ENCODE measurements around the gene SLC1A4. TPM values are rescaled to one million over a fixed set of nuclear protein-coding genes. Genes with fewer than 3 reads are reported as not detected.

Gene SLC1A4
- polyA plus RNA-seq, 2 donors, result 6.6 to 9.3 TPM

GRCh38 chr2:64988420-64989125 lies 626 bp upstream of the SLC1A4 start:
- Histone ChIP-seq H3K9me3 (ENCODE audit: control insufficient read depth in 2 of 2, insufficient read depth in 1 of 2, low read depth in 1 of 2, low read length in 1 of 2) (no peaks in the 10 kb centered on the region), H3K27ac (ENCODE audit: low read depth in 2 of 2, low read length in 1 of 2) (peak overlapping the region; percentile 92), H3K27me3 (ENCODE audit: control insufficient read depth in 1 of 2, insufficient read depth in 2 of 2, low read length in 2 of 2) (no peaks in the 10 kb centered on the region), H3K36me3 (ENCODE audit: control insufficient read depth in 2 of 2, insufficient read depth in 2 of 2, low read length in 1 of 2) (no peaks in the 10 kb centered on the region), H3K4me3 (ENCODE audit: low read depth in 1 of 2, low read length in 2 of 2) (peak overlapping the region; percentile 79 to 81), H3K4me1 (ENCODE audit: control insufficient read depth in 2 of 2, insufficient read depth in 2 of 2, low read length in 1 of 2) (peaks cover 4 to 12% of the 10 kb centered on the region in 2 donors)
- WGBS, 2 donors, result 0 to 1% methylated on average over 55 to 65 of the region's 65 CpGs

GRCh38 chr2:64989982-64990614 lies 899 bp downstream of the SLC1A4 start:
- Histone ChIP-seq H3K27ac (ENCODE audit: low read depth in 2 of 2, low read length in 1 of 2) (peak overlapping the region; percentile 86 to 92), H3K9me3 (ENCODE audit: control insufficient read depth in 2 of 2, insufficient read depth in 1 of 2, low read depth in 1 of 2, low read length in 1 of 2) (no peaks in the 10 kb centered on the region), H3K27me3 (ENCODE audit: control insufficient read depth in 1 of 2, insufficient read depth in 2 of 2, low read length in 2 of 2) (no peaks in the 10 kb centered on the region), H3K36me3 (ENCODE audit: control insufficient read depth in 2 of 2, insufficient read depth in 2 of 2, low read length in 1 of 2) (no peaks in the 10 kb centered on the region), H3K4me3 (ENCODE audit: low read depth in 1 of 2, low read length in 2 of 2) (peak overlapping the region; percentile 79 to 81), H3K4me1 (ENCODE audit: control insufficient read depth in 2 of 2, insufficient read depth in 2 of 2, low read length in 1 of 2) (peaks cover 4 to 12% of the 10 kb centered on the region in 2 donors)
- 15 to 18% methylated on average over 35 of the region's 35 CpGs for WGBS, 2 donors

- H3K4me1 ChIP-seq (ENCODE audit: control insufficient read depth in 2 of 2, insufficient read depth in 2 of 2, low read length in 1 of 2), result peaks cover 4 to 12% of the 10 kb centered on the region in 2 donors
Measured at GRCh38 chr2:64990876-64991275, 1.7 kb downstream of the SLC1A4 start.

GRCh38 chr2:64992218-64992617 lies 3.0 kb downstream of the SLC1A4 start:
- Histone ChIP-seq H3K4me3 (ENCODE audit: low read depth in 1 of 2, low read length in 2 of 2) (peak overlapping the region in 1 of 2 donors; percentile 8), H3K4me1 (ENCODE audit: control insufficient read depth in 2 of 2, insufficient read depth in 2 of 2, low read length in 1 of 2) (peaks cover 4 to 8% of the 10 kb centered on the region in 2 donors)

More at GRCh38 chr2:64990876-64991275, 1.7 kb downstream of the SLC1A4 start:
- peak overlapping the region in 1 of 2 donors; percentile 79 for H3K4me3 ChIP-seq (ENCODE audit: low read depth in 1 of 2, low read length in 2 of 2)
- H3K36me3 ChIP-seq (ENCODE audit: control insufficient read depth in 2 of 2, insufficient read depth in 2 of 2, low read length in 1 of 2), result no peaks in the 10 kb centered on the region
- H3K27ac ChIP-seq (ENCODE audit: low read depth in 2 of 2, low read length in 1 of 2), result no peak overlapping the region
- no peaks in the 10 kb centered on the region for H3K27me3 ChIP-seq (ENCODE audit: control insufficient read depth in 1 of 2, insufficient read depth in 2 of 2, low read length in 2 of 2)
- 48 to 55% methylated on average over 1 of the region's 1 CpG for WGBS, 2 donors
- no peaks in the 10 kb centered on the region for H3K9me3 ChIP-seq (ENCODE audit: control insufficient read depth in 2 of 2, insufficient read depth in 1 of 2, low read depth in 1 of 2, low read length in 1 of 2)

GRCh38 chr2:64992990-64993389 lies 3.8 kb downstream of the SLC1A4 start:
- no peaks in the 10 kb centered on the region for H3K9me3 ChIP-seq (ENCODE audit: control insufficient read depth in 2 of 2, insufficient read depth in 1 of 2, low read depth in 1 of 2, low read length in 1 of 2)
- no peak overlapping the region for H3K4me3 ChIP-seq (ENCODE audit: low read depth in 1 of 2, low read length in 2 of 2)
- H3K27me3 ChIP-seq (ENCODE audit: control insufficient read depth in 1 of 2, insufficient read depth in 2 of 2, low read length in 2 of 2), result no peaks in the 10 kb centered on the region
- H3K36me3 ChIP-seq (ENCODE audit: control insufficient read depth in 2 of 2, insufficient read depth in 2 of 2, low read length in 1 of 2), result no peaks in the 10 kb centered on the region
- WGBS, 2 donors, result 46 to 48% methylated on average over 4 of the region's 4 CpGs
- peaks cover 4 to 8% of the 10 kb centered on the region in 2 donors for H3K4me1 ChIP-seq (ENCODE audit: control insufficient read depth in 2 of 2, insufficient read depth in 2 of 2, low read length in 1 of 2)
- H3K27ac ChIP-seq (ENCODE audit: low read depth in 2 of 2, low read length in 1 of 2), result no peak overlapping the region

More at GRCh38 chr2:64992218-64992617, 3.0 kb downstream of the SLC1A4 start:
- WGBS, 2 donors, result 57 to 58% methylated on average over 5 of the region's 5 CpGs
- Histone ChIP-seq H3K9me3 (ENCODE audit: control insufficient read depth in 2 of 2, insufficient read depth in 1 of 2, low read depth in 1 of 2, low read length in 1 of 2) (no peaks in the 10 kb centered on the region), H3K27ac (ENCODE audit: low read depth in 2 of 2, low read length in 1 of 2) (no peak overlapping the region), H3K27me3 (ENCODE audit: control insufficient read depth in 1 of 2, insufficient read depth in 2 of 2, low read length in 2 of 2) (no peaks in the 10 kb centered on the region), H3K36me3 (ENCODE audit: control insufficient read depth in 2 of 2, insufficient read depth in 2 of 2, low read length in 1 of 2) (no peaks in the 10 kb centered on the region)

GRCh38 chr2:64995041-64995440 lies 5.8 kb downstream of the SLC1A4 start:
- no peaks in the 10 kb centered on the region for H3K9me3 ChIP-seq (ENCODE audit: control insufficient read depth in 2 of 2, insufficient read depth in 1 of 2, low read depth in 1 of 2, low read length in 1 of 2)
- no peak overlapping the region for H3K27ac ChIP-seq (ENCODE audit: low read depth in 2 of 2, low read length in 1 of 2)
- H3K27me3 ChIP-seq (ENCODE audit: control insufficient read depth in 1 of 2, insufficient read depth in 2 of 2, low read length in 2 of 2), result no peaks in the 10 kb centered on the region
- no peak overlapping the region for H3K4me3 ChIP-seq (ENCODE audit: low read depth in 1 of 2, low read length in 2 of 2)
- H3K4me1 ChIP-seq (ENCODE audit: control insufficient read depth in 2 of 2, insufficient read depth in 2 of 2, low read length in 1 of 2), result peaks cover 3% of the 10 kb centered on the region in 2 donors
- no peaks in the 10 kb centered on the region for H3K36me3 ChIP-seq (ENCODE audit: control insufficient read depth in 2 of 2, insufficient read depth in 2 of 2, low read length in 1 of 2)
- WGBS, 2 donors, result 89 to 91% methylated on average over 3 of the region's 3 CpGs

- no peaks in the 10 kb centered on the region for H3K36me3 ChIP-seq (ENCODE audit: control insufficient read depth in 2 of 2, insufficient read depth in 2 of 2, low read length in 1 of 2)
- no peaks in the 10 kb centered on the region for H3K9me3 ChIP-seq (ENCODE audit: control insufficient read depth in 2 of 2, insufficient read depth in 1 of 2, low read depth in 1 of 2, low read length in 1 of 2)
- 57 to 63% methylated on average over 3 of the region's 3 CpGs for WGBS, 2 donors
- H3K4me3 ChIP-seq (ENCODE audit: low read depth in 1 of 2, low read length in 2 of 2), result no peak overlapping the region
- peaks cover 2 to 3% of the 10 kb centered on the region in 2 donors for H3K4me1 ChIP-seq (ENCODE audit: control insufficient read depth in 2 of 2, insufficient read depth in 2 of 2, low read length in 1 of 2)
- no peaks in the 10 kb centered on the region for H3K27me3 ChIP-seq (ENCODE audit: control insufficient read depth in 1 of 2, insufficient read depth in 2 of 2, low read length in 2 of 2)
- H3K27ac ChIP-seq (ENCODE audit: low read depth in 2 of 2, low read length in 1 of 2), result peak overlapping the region in 1 of 2 donors; percentile 31
Measured at GRCh38 chr2:64996871-64997307, 7.7 kb downstream of the SLC1A4 start.

GRCh38 chr2:64998658-64999061 lies 9.5 kb downstream of the SLC1A4 start:
- H3K27ac ChIP-seq (ENCODE audit: low read depth in 2 of 2, low read length in 1 of 2), result no peak overlapping the region
- H3K4me3 ChIP-seq (ENCODE audit: low read depth in 1 of 2, low read length in 2 of 2), result no peak overlapping the region
- peaks cover 0 to 2% of the 10 kb centered on the region in 2 donors for H3K4me1 ChIP-seq (ENCODE audit: control insufficient read depth in 2 of 2, insufficient read depth in 2 of 2, low read length in 1 of 2)
- H3K36me3 ChIP-seq (ENCODE audit: control insufficient read depth in 2 of 2, insufficient read depth in 2 of 2, low read length in 1 of 2), result no peaks in the 10 kb centered on the region
- no peaks in the 10 kb centered on the region for H3K27me3 ChIP-seq (ENCODE audit: control insufficient read depth in 1 of 2, insufficient read depth in 2 of 2, low read length in 2 of 2)
- WGBS, 2 donors, result 35 to 57% methylated on average over 2 of the region's 2 CpGs
- no peaks in the 10 kb centered on the region for H3K9me3 ChIP-seq (ENCODE audit: control insufficient read depth in 2 of 2, insufficient read depth in 1 of 2, low read depth in 1 of 2, low read length in 1 of 2)

GRCh38 chr2:64999754-65000153 lies 10.6 kb downstream of the SLC1A4 start:
- Histone ChIP-seq H3K4me1 (ENCODE audit: control insufficient read depth in 2 of 2, insufficient read depth in 2 of 2, low read length in 1 of 2) (peaks cover 0 to 2% of the 10 kb centered on the region in 2 donors), H3K27ac (ENCODE audit: low read depth in 2 of 2, low read length in 1 of 2) (no peak overlapping the region), H3K9me3 (ENCODE audit: control insufficient read depth in 2 of 2, insufficient read depth in 1 of 2, low read depth in 1 of 2, low read length in 1 of 2) (no peaks in the 10 kb centered on the region), H3K4me3 (ENCODE audit: low read depth in 1 of 2, low read length in 2 of 2) (no peak overlapping the region), H3K36me3 (ENCODE audit: control insufficient read depth in 2 of 2, insufficient read depth in 2 of 2, low read length in 1 of 2) (no peaks in the 10 kb centered on the region), H3K27me3 (ENCODE audit: control insufficient read depth in 1 of 2, insufficient read depth in 2 of 2, low read length in 2 of 2) (no peaks in the 10 kb centered on the region)
- WGBS, 2 donors, result 68 to 72% methylated on average over 2 of the region's 2 CpGs
